Measurements from ENCODE around the gene SLC37A4.
"Not testable (repeated sequence)": the region's sequence is repeated elsewhere in the genome, so short reads cannot be mapped to it uniquely, and the experiment has no call there.

The SLC37A4 gene

DNA sequence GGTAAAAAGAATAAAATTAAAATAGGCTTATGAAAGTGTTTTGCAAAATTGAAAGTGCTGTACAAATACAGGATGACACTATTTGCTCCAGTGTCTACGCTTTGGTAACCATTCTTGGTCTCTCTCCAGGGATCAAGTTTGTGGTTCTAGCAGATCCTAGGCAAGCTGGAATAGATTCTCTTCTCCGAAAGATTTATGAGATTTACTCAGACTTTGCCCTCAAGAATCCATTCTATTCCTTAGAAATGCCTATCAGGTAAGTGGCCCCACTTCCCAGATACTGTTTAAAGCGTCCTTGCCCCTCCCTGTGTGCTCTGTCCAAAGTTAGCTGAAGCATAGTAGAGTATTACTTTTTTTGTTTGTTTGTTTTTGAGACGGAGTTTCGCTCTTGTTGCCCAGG, 9.0 kb downstream of the SLC37A4 start:
- Histone ChIP-seq H2AFZ (ENCODE audit: low read depth, low read length) (no peak overlapping the region), H3K4me1 (ENCODE audit: insufficient read depth, low read length) (peaks cover 18% of the 10 kb centered on the region), H3K9me3 (ENCODE audit: low read length) (no peaks in the 10 kb centered on the region), H3K4me3 (ENCODE audit: low read length) (no peak overlapping the region), H3K27me3 (ENCODE audit: insufficient read depth, low read length) (no peaks in the 10 kb centered on the region), H3K36me3 (ENCODE audit: insufficient read depth, low read length) (peaks cover 57% of the 10 kb centered on the region)

DNA sequence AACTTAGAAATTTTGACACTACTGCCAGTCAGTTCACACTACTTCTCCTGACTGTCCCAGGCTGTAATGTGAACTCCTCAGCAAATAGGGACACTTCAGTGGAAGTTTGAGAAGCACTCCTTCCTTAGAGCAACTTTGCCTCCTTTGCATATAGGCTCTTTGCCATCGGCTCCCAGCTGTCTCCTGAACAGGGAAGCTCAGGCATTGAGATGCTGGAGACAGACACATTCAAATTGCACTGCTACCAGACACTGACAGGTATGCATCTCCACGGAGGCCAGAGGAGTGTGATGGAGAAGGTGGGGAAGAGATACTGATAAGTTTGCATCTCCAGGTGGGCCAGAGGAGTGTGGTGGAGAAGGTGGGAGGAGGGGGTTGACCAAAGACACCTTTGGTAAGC, 10.7 kb downstream of the SLC37A4 start:
- Histone ChIP-seq H3K36me3 (ENCODE audit: insufficient read depth, low read length) (peaks cover 59% of the 10 kb centered on the region), H2AFZ (ENCODE audit: low read depth, low read length) (no peak overlapping the region), H3K27me3 (ENCODE audit: insufficient read depth, low read length) (no peaks in the 10 kb centered on the region), H3K4me1 (ENCODE audit: insufficient read depth, low read length) (peaks cover 20% of the 10 kb centered on the region), H3K9me3 (ENCODE audit: low read length) (no peaks in the 10 kb centered on the region), H3K4me3 (ENCODE audit: low read length) (peak overlapping the region; percentile 94)

DNA sequence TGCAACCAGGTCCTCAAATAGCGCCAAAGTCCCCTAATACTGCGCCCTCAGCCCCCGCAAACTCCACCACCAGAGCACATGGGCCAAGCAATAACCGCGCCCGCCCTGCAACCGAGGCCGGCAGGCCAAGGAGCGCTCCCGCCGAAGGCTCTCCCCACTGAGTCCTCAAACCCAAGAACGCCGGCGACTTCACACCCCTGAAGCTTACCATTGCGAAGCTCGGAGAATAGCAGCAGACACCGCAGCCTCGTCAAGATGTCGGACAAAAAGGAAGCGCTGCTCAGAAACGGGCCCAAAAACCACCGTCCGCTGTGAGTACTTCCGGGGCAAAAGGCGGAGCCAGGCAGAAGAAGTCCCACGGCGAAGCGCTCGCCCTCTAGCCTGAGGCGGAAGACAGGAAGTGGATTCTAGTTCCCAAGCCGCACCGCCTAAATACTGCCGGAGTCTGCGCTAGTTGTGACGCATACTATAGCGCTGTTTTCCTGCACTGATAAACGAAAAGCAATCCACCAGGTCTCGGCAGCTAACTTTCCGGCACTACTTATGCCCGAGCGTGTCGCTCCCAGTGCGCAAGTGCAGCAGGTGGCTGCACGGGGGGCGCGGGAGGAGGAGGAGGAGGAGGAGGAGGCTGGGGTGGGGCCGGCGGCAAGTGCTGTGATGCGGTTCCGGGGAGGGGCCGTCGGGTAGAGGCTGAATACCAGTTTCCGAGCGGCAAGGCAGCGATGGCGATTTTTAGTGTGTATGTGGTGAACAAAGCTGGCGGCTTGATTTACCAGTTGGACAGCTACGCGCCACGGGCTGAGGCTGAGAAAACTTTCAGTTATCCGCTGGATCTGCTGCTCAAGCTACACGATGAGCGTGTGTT, 12.4 kb downstream of the SLC37A4 start, which contains the start of the genes RPS25 and TRAPPC4:
Gene RPS25, minus strand, starts transcription at position 270 of the 865 bp plus-strand sequence. Its CDS starts 59 bp downstream, at position 211.
Gene TRAPPC4, plus strand, starts transcription at position 693 of the 865 bp plus-strand sequence. Its CDS starts 30 bp downstream, at position 723.
- Histone ChIP-seq H3K27me3 (ENCODE audit: insufficient read depth, low read length) (no peaks in the 10 kb centered on the region), H3K4me3 (ENCODE audit: low read length) (peak within 1 kb of the TSS; percentile 94), H3K36me3 (ENCODE audit: insufficient read depth, low read length) (peaks cover 55% of the 10 kb centered on the region), H2AFZ (ENCODE audit: low read depth, low read length) (peak within 1 kb of the TSS; percentile 95), H3K9me3 (ENCODE audit: low read length) (no peaks in the 10 kb centered on the region), H3K4me1 (ENCODE audit: insufficient read depth, low read length) (peaks cover 20% of the 10 kb centered on the region)

- not testable (repeated sequence) for H3K9me3 ChIP-seq (ENCODE audit: low read length); H3K27me3 ChIP-seq (ENCODE audit: insufficient read depth, low read length); H2AFZ ChIP-seq (ENCODE audit: low read depth, low read length)
- H3K4me1 ChIP-seq (ENCODE audit: insufficient read depth, low read length): peaks cover 20% of the 10 kb centered on the region
- peaks cover 57% of the 10 kb centered on the region for H3K36me3 ChIP-seq (ENCODE audit: insufficient read depth, low read length)
- peak overlapping the region; percentile 94 for H3K4me3 ChIP-seq (ENCODE audit: low read length)
These were observed 13.3 kb downstream of the SLC37A4 start for GRCh38 chr11:119017377-119017776.

GRCh38 chr11:119016216-119017009, 14.3 kb downstream of the SLC37A4 start:
- Histone ChIP-seq H3K9me3 (ENCODE audit: low read length) (no peaks in the 10 kb centered on the region), H3K27me3 (ENCODE audit: insufficient read depth, low read length) (no peaks in the 10 kb centered on the region), H3K4me1 (ENCODE audit: insufficient read depth, low read length) (peaks cover 20% of the 10 kb centered on the region), H3K4me3 (ENCODE audit: low read length) (peak overlapping the region; percentile 94), H2AFZ (ENCODE audit: low read depth, low read length) (no peak overlapping the region), H3K36me3 (ENCODE audit: insufficient read depth, low read length) (peaks cover 52% of the 10 kb centered on the region)

- Histone ChIP-seq H3K4me1 (ENCODE audit: insufficient read depth, low read length) (peaks cover 17% of the 10 kb centered on the region), H2AFZ (ENCODE audit: low read depth, low read length) (no peak overlapping the region), H3K9me3 (ENCODE audit: low read length) (no peaks in the 10 kb centered on the region), H3K36me3 (ENCODE audit: insufficient read depth, low read length) (peaks cover 48% of the 10 kb centered on the region), H3K27me3 (ENCODE audit: insufficient read depth, low read length) (no peaks in the 10 kb centered on the region), H3K4me3 (ENCODE audit: low read length) (no peak overlapping the region)
These were observed 15.5 kb downstream of the SLC37A4 start for GRCh38 chr11:119015054-119015611.

- no peak overlapping the region for H2AFZ ChIP-seq (ENCODE audit: low read depth, low read length)
- no peak overlapping the region for H3K4me3 ChIP-seq (ENCODE audit: low read length)
- no peaks in the 10 kb centered on the region for H3K9me3 ChIP-seq (ENCODE audit: low read length)
- peaks cover 11% of the 10 kb centered on the region for H3K4me1 ChIP-seq (ENCODE audit: insufficient read depth, low read length)
- peaks cover 48% of the 10 kb centered on the region for H3K36me3 ChIP-seq (ENCODE audit: insufficient read depth, low read length)
- H3K27me3 ChIP-seq (ENCODE audit: insufficient read depth, low read length): no peaks in the 10 kb centered on the region
These were observed 16.3 kb downstream of the SLC37A4 start for GRCh38 chr11:119014209-119014924.

- no peaks in the 10 kb centered on the region for H3K9me3 ChIP-seq (ENCODE audit: low read length)
- peaks cover 48% of the 10 kb centered on the region for H3K36me3 ChIP-seq (ENCODE audit: insufficient read depth, low read length)
- peaks cover 11% of the 10 kb centered on the region for H3K4me1 ChIP-seq (ENCODE audit: insufficient read depth, low read length)
- H3K4me3 ChIP-seq (ENCODE audit: low read length): no peak overlapping the region
- H3K27me3 ChIP-seq (ENCODE audit: insufficient read depth, low read length): no peaks in the 10 kb centered on the region
- H2AFZ ChIP-seq (ENCODE audit: low read depth, low read length): no peak overlapping the region
These were observed 18.0 kb downstream of the SLC37A4 start for GRCh38 chr11:119012629-119013170.

DNA sequence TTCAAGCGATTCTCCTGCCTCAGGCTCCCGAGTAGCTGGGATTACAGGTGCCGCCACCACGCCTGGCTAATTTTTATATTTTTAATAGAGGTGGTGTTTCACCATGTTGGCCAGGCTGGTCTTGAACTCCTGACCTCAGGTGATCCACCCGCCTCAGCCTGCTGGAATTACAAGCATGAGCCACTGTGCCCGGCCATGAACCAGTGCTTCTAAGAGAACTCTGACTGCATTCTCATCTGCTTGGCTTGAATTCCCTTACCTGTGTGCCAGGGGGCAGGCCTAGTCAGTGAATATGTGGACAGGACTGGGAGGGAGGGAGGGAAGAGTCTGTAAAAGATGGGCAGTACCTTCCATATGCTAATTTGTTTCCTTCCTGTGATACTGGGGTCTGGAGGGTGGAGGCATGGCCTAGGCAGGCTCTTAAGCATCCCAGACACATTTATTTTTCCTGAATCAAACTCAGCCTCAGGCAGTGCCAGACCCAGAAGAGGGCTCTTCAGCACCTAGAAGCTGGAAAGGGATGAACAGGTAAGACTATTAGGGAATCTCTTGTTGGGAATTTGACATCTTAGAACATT, 19.1 kb downstream of the SLC37A4 start:
- Histone ChIP-seq H3K4me3 (ENCODE audit: low read length) (no peak overlapping the region), H2AFZ (ENCODE audit: low read depth, low read length) (no peak overlapping the region), H3K27me3 (ENCODE audit: insufficient read depth, low read length) (no peaks in the 10 kb centered on the region), H3K9me3 (ENCODE audit: low read length) (no peaks in the 10 kb centered on the region), H3K4me1 (ENCODE audit: insufficient read depth, low read length) (peaks cover 1% of the 10 kb centered on the region), H3K36me3 (ENCODE audit: insufficient read depth, low read length) (peaks cover 49% of the 10 kb centered on the region)

- H3K27me3 ChIP-seq (ENCODE audit: insufficient read depth, low read length): no peaks in the 10 kb centered on the region
- no peak overlapping the region for H3K4me3 ChIP-seq (ENCODE audit: low read length)
- H3K9me3 ChIP-seq (ENCODE audit: low read length): no peaks in the 10 kb centered on the region
- H2AFZ ChIP-seq (ENCODE audit: low read depth, low read length): no peak overlapping the region
- peaks cover 17% of the 10 kb centered on the region for H3K36me3 ChIP-seq (ENCODE audit: insufficient read depth, low read length)
- no peaks in the 10 kb centered on the region for H3K4me1 ChIP-seq (ENCODE audit: insufficient read depth, low read length)
These were observed 24.0 kb downstream of the SLC37A4 start for GRCh38 chr11:119006656-119007055.

- H3K36me3 ChIP-seq (ENCODE audit: insufficient read depth, low read length): peaks cover 19% of the 10 kb centered on the region
- no peaks in the 10 kb centered on the region for H3K9me3 ChIP-seq (ENCODE audit: low read length)
These were observed 29.8 kb downstream of the SLC37A4 start for GRCh38 chr11:119000906-119001305.

GRCh38 chr11:118998822-118999221, 31.9 kb downstream of the SLC37A4 start:
- peaks cover 17% of the 10 kb centered on the region for H3K4me1 ChIP-seq (ENCODE audit: insufficient read depth, low read length)
- no peaks in the 10 kb centered on the region for H3K9me3 ChIP-seq (ENCODE audit: low read length)
- peak overlapping the region; percentile 81 for H3K4me3 ChIP-seq (ENCODE audit: low read length)
- no peak overlapping the region for H2AFZ ChIP-seq (ENCODE audit: low read depth, low read length)
- peaks cover 12% of the 10 kb centered on the region for H3K36me3 ChIP-seq (ENCODE audit: insufficient read depth, low read length)
- H3K27me3 ChIP-seq (ENCODE audit: insufficient read depth, low read length): no peaks in the 10 kb centered on the region

More at GRCh38 chr11:119000906-119001305, 29.8 kb downstream of the SLC37A4 start:
- no peaks in the 10 kb centered on the region for H3K27me3 ChIP-seq (ENCODE audit: insufficient read depth, low read length)
- H2AFZ ChIP-seq (ENCODE audit: low read depth, low read length): no peak overlapping the region
- H3K4me1 ChIP-seq (ENCODE audit: insufficient read depth, low read length): peaks cover 17% of the 10 kb centered on the region
- H3K4me3 ChIP-seq (ENCODE audit: low read length): no peak overlapping the region
